NCI-H2227 (cell line): Measurements from ENCODE around the gene NUP88.

ENCODE experiments used
- DNase-seq: peaks from one replicate; lab custom pipeline; 2025; ENCODE audit not compliant: unreplicated experiment; lab: John Stamatoyannopoulos, UW

The NUP88 gene

GRCh38 chr17:5419959-5420653 is 644 bp upstream of the NUP88 start, which contains the start of gene RPAIN:
Gene RPAIN (plus strand): TSS chr17:5420182. CDS start chr17:5420211, 29 bp downstream.
- peak; percentile 90 for DNase-seq

- peak; percentile 43 for DNase-seq
These were observed 555 bp downstream of the NUP88 start for GRCh38 chr17:5418858-5419355.

DNA sequence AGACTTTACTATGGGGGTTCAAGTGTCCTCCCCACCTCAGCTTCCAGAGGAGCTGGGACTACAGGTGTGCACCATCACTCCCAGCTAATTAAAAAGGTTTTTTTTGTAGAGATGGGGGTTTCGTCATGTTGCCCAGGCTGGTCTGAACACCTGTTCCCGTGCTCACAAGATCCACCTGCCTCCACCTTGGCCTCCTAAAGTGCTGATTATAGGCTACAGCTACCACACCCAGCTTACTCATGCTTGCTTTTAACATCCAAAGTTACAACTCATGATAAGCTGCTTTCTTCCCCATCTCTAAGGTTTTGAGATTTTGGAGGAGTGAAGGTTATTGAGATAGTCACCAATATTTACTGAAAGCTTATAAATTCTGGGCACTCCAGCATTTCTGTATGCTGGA is 2.6 kb downstream of the NUP88 start:
- no peak for DNase-seq

GRCh38 chr17:5413682-5414081 is 5.8 kb downstream of the NUP88 start:
- no peak for DNase-seq

DNA sequence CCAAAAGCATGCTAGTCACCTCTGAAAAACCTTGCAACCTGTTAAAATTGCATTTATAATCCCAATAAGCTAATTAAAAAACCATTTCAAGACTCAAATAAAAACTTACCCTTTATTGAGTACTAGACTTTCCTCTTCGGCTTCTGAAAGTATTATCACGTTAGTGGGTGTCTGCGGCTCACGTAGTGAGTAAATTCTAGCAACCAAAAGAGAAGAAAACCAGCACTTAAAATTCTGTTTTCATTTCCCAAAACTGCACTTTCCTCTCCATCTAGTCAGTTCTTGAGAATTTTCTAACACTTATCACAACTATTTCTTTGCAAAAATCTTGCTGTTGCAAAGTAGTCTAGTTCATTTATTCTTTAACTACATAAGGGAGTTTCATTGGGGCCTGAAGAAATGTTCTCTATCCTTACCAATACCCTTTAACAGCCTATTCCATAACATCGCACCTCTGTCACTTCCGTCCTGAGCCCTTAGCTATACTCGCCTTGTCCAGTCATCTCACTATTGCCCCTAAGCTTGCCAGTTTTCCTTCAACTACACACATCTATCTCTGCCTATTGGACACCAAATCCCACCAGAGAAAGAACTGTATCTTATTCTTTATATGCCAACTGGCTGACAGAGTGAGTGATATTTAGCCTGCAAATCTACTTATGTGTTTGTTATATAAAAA is 8.7 kb downstream of the NUP88 start:
- no peak for DNase-seq

DNA sequence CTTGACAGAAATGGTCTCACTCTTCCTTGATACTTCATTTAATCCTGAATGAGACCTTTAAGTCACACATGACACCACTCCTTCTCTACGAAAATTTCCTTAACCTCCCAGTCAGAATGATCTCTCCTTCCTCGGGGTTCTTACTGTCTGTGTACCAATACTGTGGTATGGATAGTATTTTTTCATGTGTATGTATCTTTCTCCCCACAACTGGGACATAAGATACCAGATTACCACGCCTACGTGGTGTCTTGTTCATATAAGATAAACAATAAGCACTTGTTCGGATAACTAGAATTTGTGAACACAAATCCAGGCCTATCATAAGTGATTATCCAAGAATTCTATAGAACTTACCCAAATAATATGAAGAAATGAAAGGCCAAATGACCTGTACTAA is 11.3 kb downstream of the NUP88 start:
- DNase-seq: no peak

GRCh38 chr17:5405400-5405799 is 14.1 kb downstream of the NUP88 start:
- DNase-seq: no peak

DNA sequence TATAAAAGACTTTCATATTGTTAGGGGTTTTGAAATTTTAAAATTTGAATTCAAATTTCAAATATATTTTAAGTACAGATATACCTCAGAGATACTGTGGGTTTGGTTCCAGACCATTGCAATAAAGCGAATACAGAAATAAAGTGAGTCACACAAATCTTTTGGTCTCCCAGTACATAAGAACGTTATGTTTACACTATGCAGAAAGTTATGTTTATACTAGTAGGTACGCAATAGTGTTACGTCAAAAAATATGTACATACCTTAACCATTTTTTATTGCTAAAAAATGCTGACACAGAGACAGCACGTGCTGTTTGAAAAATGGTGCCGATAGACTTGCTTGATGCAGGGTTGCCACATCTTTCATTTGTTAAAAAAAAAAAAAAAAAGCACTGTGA is 19.7 kb downstream of the NUP88 start:
- DNase-seq: no peak

DNA sequence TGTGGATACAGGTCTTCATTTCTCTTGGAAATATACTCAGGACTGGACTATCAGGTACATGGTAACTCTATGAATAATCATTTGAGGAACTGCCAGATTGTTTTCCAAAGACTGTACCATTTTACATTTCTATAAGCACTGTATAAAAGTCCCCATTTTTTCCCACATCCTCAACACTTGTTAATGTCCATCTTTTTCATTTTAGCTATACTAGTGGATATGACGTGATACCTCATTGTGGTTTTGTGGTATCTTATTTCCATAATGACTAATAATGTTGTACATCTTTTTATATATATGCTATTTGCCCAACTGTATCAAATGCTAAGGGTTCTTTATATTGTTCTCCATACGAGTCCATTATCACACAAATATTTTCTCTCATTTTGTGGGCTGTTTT is 22.9 kb downstream of the NUP88 start:
- no peak for DNase-seq

- no peak for DNase-seq
These were observed 27.8 kb downstream of the NUP88 start for GRCh38 chr17:5391678-5392077.

- DNase-seq: no peak
These were observed 37.9 kb downstream of the NUP88 start for GRCh38 chr17:5381542-5381941.

DNA sequence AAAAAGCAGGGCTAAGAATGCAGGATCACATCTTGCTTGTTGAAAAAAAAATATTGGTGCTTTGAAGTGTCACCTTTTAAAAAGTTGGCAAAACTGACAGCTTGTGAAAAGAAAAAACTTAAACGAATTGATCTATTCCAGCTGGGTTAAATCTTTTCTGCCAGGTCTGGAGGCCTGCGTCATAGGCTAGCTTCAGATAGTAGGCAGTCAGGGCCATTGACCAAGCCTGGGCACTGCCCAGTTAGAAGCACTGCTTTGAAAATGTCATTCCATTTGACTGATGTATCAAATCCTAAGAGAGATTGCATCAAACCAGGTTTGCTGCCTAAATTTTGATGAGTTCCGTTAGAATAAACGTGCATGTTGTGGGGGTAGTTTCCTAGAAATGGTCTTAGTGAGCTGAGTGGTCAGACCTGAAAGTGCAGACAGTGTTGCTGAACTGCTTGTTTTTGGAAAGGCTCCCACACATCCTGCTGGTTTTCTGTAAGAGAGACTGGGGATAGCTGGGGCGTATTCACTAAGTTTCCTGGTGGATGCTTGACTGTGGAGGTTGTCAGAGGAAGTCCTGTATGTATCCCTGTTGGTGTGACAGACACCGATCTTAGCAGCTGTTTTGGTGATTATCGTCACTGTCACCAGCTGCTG is 38.8 kb downstream of the NUP88 start:
- DNase-seq: no peak

GRCh38 chr17:5379351-5380107 is 39.9 kb downstream of the NUP88 start:
- no peak for DNase-seq

GRCh38 chr17:5378566-5379207 is 40.8 kb downstream of the NUP88 start:
- no peak for DNase-seq

DNA sequence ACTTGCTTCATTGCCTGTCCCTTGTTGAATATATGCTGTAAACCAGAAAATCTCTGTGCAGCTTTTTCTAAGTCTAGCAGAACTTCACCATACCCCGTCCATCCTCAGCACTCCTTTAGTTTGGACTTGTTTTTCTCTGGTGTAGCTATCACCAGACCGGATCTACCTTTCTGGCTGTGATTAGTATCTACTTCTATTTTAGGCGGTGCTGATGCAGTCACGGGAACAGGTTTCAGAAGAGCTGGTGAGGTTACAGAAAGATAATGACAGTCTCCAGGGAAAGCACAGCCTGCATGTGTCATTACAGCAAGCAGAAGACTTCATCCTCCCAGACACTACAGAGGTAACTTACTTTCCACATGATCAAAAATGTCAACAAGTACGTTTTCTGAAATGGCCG is 46.4 kb downstream of the NUP88 start:
- peak; percentile 39 for DNase-seq

DNA sequence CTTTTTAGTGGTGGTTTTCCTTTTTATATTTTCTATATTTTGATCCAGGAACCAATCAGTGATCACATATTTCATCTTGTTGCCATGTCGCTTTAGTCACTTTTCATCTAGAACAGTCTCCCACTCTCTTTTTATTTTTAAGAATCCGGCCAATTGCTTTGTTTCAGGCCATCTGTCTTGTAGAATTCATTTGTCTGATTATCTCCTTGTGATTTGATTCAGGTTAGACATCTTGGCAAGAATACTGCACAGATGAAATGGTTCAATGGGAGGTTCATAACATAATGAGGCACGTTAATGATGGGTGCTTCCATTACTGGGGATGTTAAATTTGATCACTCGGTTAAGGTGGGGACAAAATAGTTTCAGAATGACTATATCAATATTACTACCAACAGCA is 49.1 kb downstream of the NUP88 start:
- no peak for DNase-seq

GRCh38 chr17:5365831-5366230 is 53.6 kb downstream of the NUP88 start:
- no peak for DNase-seq

- DNase-seq: no peak
These were observed 54.8 kb downstream of the NUP88 start for GRCh38 chr17:5364696-5365095.

DNA sequence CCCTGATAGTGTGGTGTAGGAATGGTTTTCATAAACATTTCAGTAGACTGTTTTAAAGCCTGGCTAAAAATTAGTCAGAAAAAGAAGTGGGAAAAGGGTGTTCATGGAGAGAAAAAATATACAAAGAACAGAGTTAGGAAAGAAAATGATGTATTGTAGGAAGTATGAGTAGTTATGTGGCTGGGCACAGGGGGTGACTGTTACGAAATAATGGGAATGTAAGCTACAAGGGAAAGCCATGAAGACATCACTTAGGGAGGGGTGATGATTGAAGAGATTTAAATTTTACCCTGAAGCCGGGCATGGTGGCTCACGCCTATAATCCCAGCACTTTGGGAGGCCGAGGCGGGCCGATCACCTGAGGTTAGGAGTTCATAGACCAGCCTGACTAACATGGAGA is 55.3 kb downstream of the NUP88 start:
- no peak for DNase-seq

- DNase-seq: no peak
These were observed 57.2 kb downstream of the NUP88 start for GRCh38 chr17:5362162-5362811.
